Measurements from ENCODE around the gene MAMDC4.

- no peak for TF ChIP-seq CTCF (conservative IDR thresholded peaks at IDR 0.05; ENCODE audit: low read length)
- TF ChIP-seq EZH2phosphoT487 (IDR thresholded peaks at IDR 0.05; ENCODE audit: borderline replicate concordance, low read depth, low read length) = no peak
Measured at GRCh38 chr9:136868644-136869043, 16.5 kb downstream of the MAMDC4 start.
